Dendritic cell treated with granulocyte-macrophage colony-stimulating factor and Interleukin-4, amounts not matched to agents 40 ng/mL and 50 ng/mL, for 4 days (primary cell): ENCODE measurements around the gene SIL1.

Source experiments
- H3K27ac Mint-ChIP-seq: one replicate; pipeline ENCODE4 v1.8.0; 2022; ENCODE audit warnings: mild to moderate bottlenecking, mixed read lengths
- H3K27me3 Mint-ChIP-seq: one replicate; pipeline ENCODE4 v1.8.0; 2022; ENCODE audit warnings: mild to moderate bottlenecking, mixed read lengths
- H3K36me3 Mint-ChIP-seq: one replicate; pipeline ENCODE4 v1.8.0; 2022; ENCODE audit warnings: low read depth, mixed read lengths
- H3K4me1 Mint-ChIP-seq: one replicate; pipeline ENCODE4 v1.8.0; 2022; ENCODE audit warnings: low read depth, mixed read lengths
- H3K4me3 Mint-ChIP-seq: one replicate; pipeline ENCODE4 v1.8.0; 2022; ENCODE audit warnings: mild to moderate bottlenecking, moderate library complexity, mixed read lengths
- H3K9me3 Mint-ChIP-seq: one replicate; pipeline ENCODE4 v1.8.0; 2022; ENCODE audit warnings: mixed read lengths
- intact Hi-C: fragments of 100-400 bp; cut with micrococcal nuclease; formaldehyde crosslinking; loops from one replicate; pipeline ENCODE4 v1.15.0; 2022

The SIL1 gene

DNA sequence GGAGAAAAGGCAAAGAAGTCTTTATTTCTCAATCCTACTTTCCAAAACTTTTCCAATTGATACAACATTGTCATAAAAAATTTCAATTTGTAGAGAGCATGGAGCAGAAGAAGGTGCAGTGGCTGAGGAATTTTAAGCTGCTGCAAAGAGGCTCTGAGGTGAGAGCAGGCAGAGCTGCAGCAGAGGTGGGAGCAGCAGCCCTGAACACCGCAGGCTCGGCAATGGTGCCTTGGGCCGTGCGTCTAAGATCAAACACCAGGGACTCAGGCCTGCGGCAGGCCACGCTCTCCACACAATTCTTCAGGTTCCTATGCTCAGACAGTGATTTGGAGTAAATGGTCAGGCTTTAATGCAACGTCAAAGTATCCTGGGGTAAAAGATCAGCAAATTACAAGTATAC, 46.3 kb downstream of the SIL1 start:
- Mint-ChIP-seq H3K36me3 (peaks cover 6% of the 10 kb centered on the region), H3K4me3 (no peak overlapping the region), H3K4me1 (peaks cover 62% of the 10 kb centered on the region), H3K9me3 (no peaks in the 10 kb centered on the region), H3K27me3 (no peaks in the 10 kb centered on the region), H3K27ac (no peak overlapping the region)
- intact Hi-C loops, result no loop called here

GRCh38 chr5:139150367-139150999, 47.7 kb downstream of the SIL1 start:
- H3K36me3 Mint-ChIP-seq, result peaks cover 6% of the 10 kb centered on the region
- no peaks in the 10 kb centered on the region for H3K9me3 Mint-ChIP-seq
- H3K4me1 Mint-ChIP-seq, result peaks cover 64% of the 10 kb centered on the region
- H3K4me3 Mint-ChIP-seq, result peak overlapping the region; percentile 43
- no peaks in the 10 kb centered on the region for H3K27me3 Mint-ChIP-seq
- peak overlapping the region; percentile 70 for H3K27ac Mint-ChIP-seq
- intact Hi-C loops, result no loop called here

- H3K36me3 Mint-ChIP-seq, result peaks cover 6% of the 10 kb centered on the region
- no peaks in the 10 kb centered on the region for H3K9me3 Mint-ChIP-seq
- H3K27ac Mint-ChIP-seq, result peak overlapping the region; percentile 70
- intact Hi-C loops, result no loop called here
- no peaks in the 10 kb centered on the region for H3K27me3 Mint-ChIP-seq
- H3K4me1 Mint-ChIP-seq, result peaks cover 64% of the 10 kb centered on the region
- H3K4me3 Mint-ChIP-seq, result peak overlapping the region; percentile 43
Observed at GRCh38 chr5:139149477-139150199, 48.5 kb downstream of the SIL1 start.

DNA sequence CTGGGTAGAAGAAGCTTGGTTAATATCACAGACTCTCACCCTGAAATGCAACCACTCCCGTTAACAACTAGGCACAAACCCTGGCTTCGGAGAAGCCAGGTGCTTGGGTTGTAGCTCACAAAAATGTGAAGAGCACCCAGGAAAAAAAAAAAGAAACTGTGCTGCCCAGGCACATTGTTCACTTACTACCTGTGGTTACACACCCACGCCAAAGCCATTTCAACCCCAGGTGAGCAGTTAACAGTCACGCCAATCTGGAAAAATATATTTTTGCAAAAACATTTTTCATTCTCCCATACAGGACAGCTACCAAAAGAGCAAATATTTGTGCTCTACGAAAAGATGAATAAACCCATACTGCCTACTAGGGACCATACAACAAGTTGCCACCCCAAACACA, 49.2 kb downstream of the SIL1 start:
- intact Hi-C loops, result no loop called here
- Mint-ChIP-seq H3K4me3 (no peak overlapping the region), H3K9me3 (no peaks in the 10 kb centered on the region), H3K27me3 (no peaks in the 10 kb centered on the region), H3K4me1 (peaks cover 58% of the 10 kb centered on the region), H3K27ac (peak overlapping the region; percentile 27), H3K36me3 (peaks cover 6% of the 10 kb centered on the region)

DNA sequence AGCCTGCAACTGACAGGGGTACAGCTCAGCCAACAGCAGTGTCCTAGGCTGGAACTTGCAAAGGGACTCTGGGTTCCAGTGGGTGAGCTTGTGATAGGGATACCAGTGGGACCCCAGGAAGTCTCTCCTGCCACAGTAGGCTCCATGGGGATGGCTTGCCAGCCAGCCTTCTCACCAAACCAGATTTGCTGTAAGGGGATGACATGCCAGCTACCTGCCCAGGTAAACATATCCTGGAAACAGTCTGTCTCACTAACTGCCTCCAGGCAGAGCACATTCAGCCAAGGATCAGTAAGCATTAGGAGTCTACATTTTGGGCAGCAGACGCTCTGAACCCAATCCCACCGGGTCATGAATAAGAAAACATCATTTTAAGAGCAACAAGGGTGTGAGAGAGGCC, 49.9 kb downstream of the SIL1 start:
- peaks cover 6% of the 10 kb centered on the region for H3K36me3 Mint-ChIP-seq
- H3K27ac Mint-ChIP-seq, result no peak overlapping the region
- no peaks in the 10 kb centered on the region for H3K9me3 Mint-ChIP-seq
- H3K4me1 Mint-ChIP-seq, result peaks cover 51% of the 10 kb centered on the region
- no peaks in the 10 kb centered on the region for H3K27me3 Mint-ChIP-seq
- no peak overlapping the region for H3K4me3 Mint-ChIP-seq
- intact Hi-C loops, result no loop called here

GRCh38 chr5:139147483-139148087, 50.6 kb downstream of the SIL1 start:
- peaks cover 48% of the 10 kb centered on the region for H3K4me1 Mint-ChIP-seq
- H3K9me3 Mint-ChIP-seq, result no peaks in the 10 kb centered on the region
- H3K27ac Mint-ChIP-seq, result no peak overlapping the region
- intact Hi-C loops, result no loop called here
- no peaks in the 10 kb centered on the region for H3K27me3 Mint-ChIP-seq
- H3K36me3 Mint-ChIP-seq, result peaks cover 6% of the 10 kb centered on the region
- H3K4me3 Mint-ChIP-seq, result no peak overlapping the region

DNA sequence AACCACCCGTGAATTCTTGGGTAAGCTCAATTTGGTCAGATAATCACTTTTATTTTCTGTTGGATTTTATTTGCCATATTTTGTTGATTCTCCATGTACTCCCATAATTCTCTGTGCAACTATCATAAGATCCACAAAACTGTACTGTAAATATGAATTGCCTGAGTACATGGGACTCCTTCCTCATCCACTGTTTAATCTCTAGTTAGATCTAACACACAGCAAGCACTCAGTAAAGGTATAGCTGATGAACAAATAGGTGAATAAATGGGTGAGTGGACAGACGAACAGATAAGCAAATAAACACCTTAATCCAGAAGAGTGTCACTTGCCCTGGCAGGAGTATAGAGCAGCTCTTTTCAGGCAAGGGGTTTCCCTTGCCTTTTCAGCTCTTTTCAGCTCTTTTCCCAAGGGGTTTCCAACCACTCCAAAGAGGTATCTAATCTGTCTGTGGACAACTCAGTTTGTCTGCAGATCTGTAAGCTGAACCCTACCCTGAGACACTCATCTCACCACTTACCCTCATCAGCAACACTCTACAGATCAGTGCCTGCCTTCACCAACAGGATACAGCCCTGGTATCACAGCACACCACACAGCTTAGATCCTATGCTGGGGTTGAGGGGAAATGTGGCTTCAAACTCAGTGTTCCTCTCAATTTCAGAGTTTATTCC, 51.2 kb downstream of the SIL1 start:
- Mint-ChIP-seq H3K27ac (no peak overlapping the region), H3K4me3 (no peak overlapping the region), H3K27me3 (no peaks in the 10 kb centered on the region), H3K9me3 (no peaks in the 10 kb centered on the region), H3K4me1 (peaks cover 54% of the 10 kb centered on the region), H3K36me3 (peaks cover 4% of the 10 kb centered on the region)
- intact Hi-C loops, result no loop called here

DNA sequence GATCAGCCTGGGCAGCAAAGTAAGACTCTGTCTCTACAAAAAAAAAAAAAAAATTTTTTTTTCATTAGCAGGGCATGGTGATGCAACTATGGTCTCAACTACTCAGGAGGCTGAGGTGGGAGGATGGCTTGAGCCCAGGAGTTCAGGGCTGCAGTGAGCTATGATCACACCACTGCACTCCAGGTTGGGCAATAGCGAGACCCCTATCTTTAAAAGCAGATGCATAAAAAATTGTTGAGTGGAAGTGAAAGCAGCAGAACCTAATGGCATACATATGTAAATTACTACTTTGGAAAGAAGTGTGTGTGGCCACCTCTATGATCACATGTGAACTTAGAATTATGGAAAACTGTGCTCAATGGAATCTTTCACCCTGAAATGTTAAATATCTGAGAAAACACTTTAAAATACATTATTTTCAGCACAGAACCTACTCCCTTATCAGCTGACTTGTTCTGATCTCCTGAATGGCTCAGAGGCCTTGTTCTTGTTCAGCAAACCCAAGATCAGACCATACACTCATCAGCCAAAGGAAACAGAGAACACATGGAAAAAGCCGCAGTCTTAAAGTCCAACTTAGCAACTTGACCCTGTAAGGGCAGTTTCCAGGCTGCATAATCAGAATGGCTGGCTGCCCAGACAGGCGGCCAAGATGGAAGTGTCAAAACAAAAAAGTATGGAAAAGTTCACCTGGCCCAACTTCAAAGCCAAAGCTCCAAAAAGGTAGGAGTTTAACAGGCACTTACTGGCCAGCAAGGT, 56.5 kb downstream of the SIL1 start:
- Mint-ChIP-seq H3K36me3 (no peaks in the 10 kb centered on the region), H3K27me3 (no peaks in the 10 kb centered on the region)
- intact Hi-C loops, result no loop called here

GRCh38 chr5:139140591-139141071, 57.5 kb downstream of the SIL1 start:
- intact Hi-C loops, result no loop called here
- H3K4me3 Mint-ChIP-seq, result no peak overlapping the region
- H3K9me3 Mint-ChIP-seq, result no peaks in the 10 kb centered on the region
- H3K36me3 Mint-ChIP-seq, result peaks cover 6% of the 10 kb centered on the region
- peaks cover 35% of the 10 kb centered on the region for H3K4me1 Mint-ChIP-seq
- no peaks in the 10 kb centered on the region for H3K27me3 Mint-ChIP-seq
- H3K27ac Mint-ChIP-seq, result no peak overlapping the region

More for the DNA sequence above, 56.5 kb downstream of the SIL1 start:
- Mint-ChIP-seq H3K27ac (peak overlapping the region; percentile 7), H3K4me3 (no peak overlapping the region), H3K4me1 (peaks cover 35% of the 10 kb centered on the region), H3K9me3 (no peaks in the 10 kb centered on the region)

GRCh38 chr5:139138809-139139208, 59.4 kb downstream of the SIL1 start:
- no peak overlapping the region for H3K4me3 Mint-ChIP-seq
- H3K27me3 Mint-ChIP-seq, result no peaks in the 10 kb centered on the region
- intact Hi-C loops, result no loop called here

DNA sequence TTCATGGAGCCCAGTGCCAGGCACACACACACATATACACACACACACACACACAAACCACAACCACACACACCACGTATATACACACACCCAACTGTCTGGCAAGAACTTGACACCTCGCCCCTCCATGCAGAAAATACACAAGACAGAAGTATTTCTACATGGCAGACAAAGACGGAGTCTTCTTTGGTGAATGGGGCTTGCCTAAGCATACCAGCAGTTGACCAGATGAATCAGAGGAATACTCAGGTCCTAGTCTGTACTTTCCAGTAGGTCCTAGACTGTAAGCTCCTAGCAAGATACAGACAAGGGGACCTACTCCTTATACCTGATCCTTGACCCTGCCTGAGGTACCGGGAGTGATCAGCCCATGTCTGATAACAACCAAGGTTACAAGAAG, 60.1 kb downstream of the SIL1 start:
- Mint-ChIP-seq H3K27me3 (no peaks in the 10 kb centered on the region), H3K4me1 (peaks cover 36% of the 10 kb centered on the region), H3K9me3 (no peaks in the 10 kb centered on the region), H3K36me3 (peaks cover 6% of the 10 kb centered on the region), H3K4me3 (no peak overlapping the region), H3K27ac (no peak overlapping the region)
- intact Hi-C loops, result no loop called here

More at GRCh38 chr5:139138809-139139208, 59.4 kb downstream of the SIL1 start:
- no peaks in the 10 kb centered on the region for H3K9me3 Mint-ChIP-seq
- no peak overlapping the region for H3K27ac Mint-ChIP-seq
- peaks cover 6% of the 10 kb centered on the region for H3K36me3 Mint-ChIP-seq
- H3K4me1 Mint-ChIP-seq, result peaks cover 35% of the 10 kb centered on the region

DNA sequence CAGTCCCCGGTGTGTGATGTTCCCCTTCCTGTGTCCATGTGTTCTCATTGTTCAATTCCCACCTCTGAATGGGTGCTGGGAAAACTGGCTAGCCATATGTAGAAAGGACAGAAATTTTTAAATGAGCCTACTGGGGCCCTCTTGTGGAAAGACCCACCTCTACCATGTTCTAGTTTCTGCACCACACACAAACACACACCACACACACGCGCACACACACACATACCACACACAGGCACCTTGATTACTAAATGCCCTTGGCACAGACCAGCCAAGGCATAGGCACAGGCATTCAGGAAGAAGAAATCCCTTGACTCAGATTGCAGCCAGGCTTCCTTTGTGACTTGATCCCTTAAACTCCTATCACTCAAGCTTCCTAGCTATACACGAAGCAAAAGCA, 60.5 kb downstream of the SIL1 start:
- Mint-ChIP-seq H3K27me3 (no peaks in the 10 kb centered on the region), H3K27ac (no peak overlapping the region), H3K36me3 (peaks cover 6% of the 10 kb centered on the region), H3K9me3 (no peaks in the 10 kb centered on the region), H3K4me1 (peaks cover 39% of the 10 kb centered on the region), H3K4me3 (no peak overlapping the region)
- intact Hi-C loops, result no loop called here

DNA sequence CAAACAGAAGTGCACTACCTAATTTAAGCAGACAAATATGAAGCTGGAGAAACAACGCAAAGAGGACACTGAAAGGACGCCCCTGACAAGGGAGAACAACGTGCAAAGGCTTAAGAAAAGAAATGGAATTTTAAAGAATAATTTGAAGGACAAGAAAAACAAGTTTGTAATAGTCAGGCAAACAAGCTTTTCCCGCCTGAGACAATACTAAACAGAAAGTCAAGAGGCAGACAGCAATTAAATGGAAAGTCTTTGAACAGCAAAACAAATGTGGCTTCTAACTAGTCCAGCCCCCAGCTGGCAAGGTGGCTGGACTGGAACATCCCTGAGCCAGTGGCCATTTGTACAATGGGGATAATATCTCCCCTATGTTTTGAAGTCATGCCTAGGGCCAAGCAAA, 63.3 kb downstream of the SIL1 start:
- no peak overlapping the region for H3K27ac Mint-ChIP-seq
- no peaks in the 10 kb centered on the region for H3K9me3 Mint-ChIP-seq

More for the DNA sequence above, 63.3 kb downstream of the SIL1 start:
- H3K4me3 Mint-ChIP-seq, result no peak overlapping the region
- peaks cover 34% of the 10 kb centered on the region for H3K4me1 Mint-ChIP-seq
- intact Hi-C loops, result no loop called here
- H3K36me3 Mint-ChIP-seq, result peaks cover 6% of the 10 kb centered on the region
- H3K27me3 Mint-ChIP-seq, result no peaks in the 10 kb centered on the region
